IMR-90 (cell line): Measurements from ENCODE around the gene HSD17B8. TPM values are rescaled to one million over a fixed set of nuclear protein-coding genes. Genes with fewer than 3 reads are reported as not detected.

Source experiments
- ATAC-seq: fragments of 200-7000 bp; cut with Tn5 transposase; 2 replicates; pipeline ENCODE4 v1.9.1; 2020; ENCODE audit warnings: low read depth, mild to moderate bottlenecking, moderate library complexity
- BruUV-seq: library from RNA; stranded (reverse); fragments of 400-500 nt; replicated peaks from 2 replicates; lab custom pipeline; 2021; lab: Mats Ljungman, UMichigan
- CTCF ChIA-PET: fragments of 300-600 bp; formaldehyde crosslinking; extraction: SDS; loops from one replicate; lab custom pipeline; 2021; ENCODE audit warnings: antibody characterized with exemption; lab: Yijun Ruan, JAX
- POLR2A ChIA-PET: fragments of 300-600 bp; sonication (Branson Sonifier 250); formaldehyde crosslinking; loops from one replicate; lab custom pipeline; 2022; ENCODE audit warnings: antibody characterized with exemption; ENCODE audit not compliant: unreplicated experiment; lab: Charles Lee
- DNase-seq: peaks from one replicate; pipeline ENCODE4 v3.0.0; 2013
- H2AFZ ChIP-seq: replicated peaks from 2 replicates; pipeline ENCODE3; 2013; ENCODE audit warnings: low read length, mild to moderate bottlenecking; ENCODE audit not compliant: poor library complexity
- H2AK5ac ChIP-seq: 2 replicates; pipeline ENCODE4 v1.6.1; 2013; ENCODE audit warnings: low read depth, low read length, inconsistent platforms
- H2AK9ac ChIP-seq: replicated peaks from 2 replicates; pipeline ENCODE3; 2013; ENCODE audit warnings: mild to moderate bottlenecking, low read depth, low read length, moderate library complexity; ENCODE audit not compliant: poor library complexity
- H2BK120ac ChIP-seq: 2 replicates; pipeline ENCODE4 v1.6.1; 2013; ENCODE audit warnings: low read depth, low read length, inconsistent platforms
- H2BK15ac ChIP-seq: 3 replicates; pipeline ENCODE4 v1.6.1; 2013; ENCODE audit warnings: low read depth, low read length, inconsistent platforms
- H2BK20ac ChIP-seq: 2 replicates; pipeline ENCODE4 v1.6.1; 2013; ENCODE audit warnings: low read depth, mild to moderate bottlenecking, inconsistent platforms, low read length, moderate library complexity
- H2BK5ac ChIP-seq: 2 replicates; pipeline ENCODE4 v1.6.1; 2013; ENCODE audit warnings: mild to moderate bottlenecking, low read depth, low read length, inconsistent platforms; ENCODE audit not compliant: poor library complexity, severe bottlenecking
- H3K14ac ChIP-seq: replicated peaks from 2 replicates; pipeline ENCODE4 v1.6.1; 2013; ENCODE audit warnings: low read depth, low read length, inconsistent platforms
- H3K18ac ChIP-seq: 2 replicates; pipeline ENCODE4 v1.6.1; 2013; ENCODE audit warnings: low read depth, low read length, control low read depth
- H3K23ac ChIP-seq: 2 replicates; pipeline ENCODE4 v1.6.1; 2013; ENCODE audit warnings: low read depth, low read length, inconsistent platforms
- H3K27ac ChIP-seq: 2 replicates; pipeline ENCODE4 v1.5.1; 2013; ENCODE audit warnings: mild to moderate bottlenecking, control low read depth, low read length; ENCODE audit not compliant: insufficient read depth
- H3K27me3 ChIP-seq: 2 replicates; pipeline ENCODE4 v1.6.1; 2013; ENCODE audit warnings: low read length; ENCODE audit not compliant: control insufficient read depth, insufficient read depth
- H3K36me3 ChIP-seq: 2 replicates; pipeline ENCODE4 v1.6.1; 2013; ENCODE audit warnings: low read length, mixed read lengths; ENCODE audit not compliant: control insufficient read depth, insufficient read depth
- H3K4ac ChIP-seq: 2 replicates; pipeline ENCODE4 v1.6.1; 2013; ENCODE audit warnings: low read depth, low read length, inconsistent platforms
- H3K4me1 ChIP-seq: 2 replicates; pipeline ENCODE4 v1.6.1; 2013; ENCODE audit warnings: low read length, mixed read lengths; ENCODE audit not compliant: control insufficient read depth, insufficient read depth
- H3K4me2 ChIP-seq: 2 replicates; pipeline ENCODE4 v1.6.1; 2013; ENCODE audit warnings: low read depth, mild to moderate bottlenecking, control low read depth, low read length, moderate library complexity
- H3K4me3 ChIP-seq: 2 replicates; pipeline ENCODE4 v1.5.1; 2013; ENCODE audit warnings: low read depth, mild to moderate bottlenecking, control low read depth, low read length, moderate library complexity; ENCODE audit not compliant: insufficient read depth
- H3K56ac ChIP-seq: 2 replicates; pipeline ENCODE4 v1.6.1; 2013; ENCODE audit warnings: low read length, inconsistent platforms; ENCODE audit not compliant: insufficient read depth; ENCODE audit errors: extremely low read depth
- H3K79me1 ChIP-seq, 2 experiments: 2 replicates each; pipeline ENCODE4 v1.6.1; 2013; ENCODE audit warnings: low read length in 2 of 2, inconsistent platforms in 1 of 2, low read depth in 1 of 2
- H3K9ac ChIP-seq: 2 replicates; pipeline ENCODE4 v1.6.1; 2013; ENCODE audit warnings: low read depth, low read length, control low read depth
- H3K9me1 ChIP-seq: 2 replicates; pipeline ENCODE4 v1.6.1; 2013; ENCODE audit warnings: low read length, inconsistent platforms; ENCODE audit not compliant: insufficient read depth
- H3K9me3 ChIP-seq: 2 replicates; pipeline ENCODE4 v1.6.1; 2013; ENCODE audit warnings: low read length; ENCODE audit not compliant: control insufficient read depth, insufficient read depth
- H4K20me1 ChIP-seq: 2 replicates; pipeline ENCODE4 v1.6.1; 2013; ENCODE audit warnings: low read length, inconsistent platforms; ENCODE audit not compliant: insufficient read depth
- H4K5ac ChIP-seq: 2 replicates; pipeline ENCODE4 v1.6.1; 2013; ENCODE audit warnings: mild to moderate bottlenecking, low read depth, low read length, control low read depth
- H4K8ac ChIP-seq, 2 experiments: 2 replicates each; pipeline ENCODE4 v1.6.1; 2013; ENCODE audit warnings: low read depth in 2 of 2, low read length in 2 of 2, control low read depth in 1 of 2, inconsistent platforms in 1 of 2
- H4K91ac ChIP-seq: 2 replicates; pipeline ENCODE4 v1.6.1; 2013; ENCODE audit warnings: low read depth, low read length, inconsistent platforms; ENCODE audit not compliant: insufficient read depth
- ELK1 ChIP-seq: fragments of 150-350 bp; IDR thresholded peaks from 2 replicates; pipeline ENCODE4 v1.6.1; 2016; ENCODE audit warnings: low read depth, mild to moderate bottlenecking, low read length, moderate library complexity, borderline replicate concordance
- MAFK ChIP-seq: IDR thresholded peaks from 2 replicates; pipeline ENCODE4 v1.6.1; 2012; ENCODE audit warnings: low read depth, low read length, improper control_type of control experiment
- POLR2A ChIP-seq: IDR thresholded peaks from 2 replicates; pipeline ENCODE4 v1.6.1; 2012; ENCODE audit warnings: mild to moderate bottlenecking, low read depth, low read length
- WGBS, 2 experiments: methylation state at CpG; one replicate each; pipeline versions ENCODE4 v1.1.5 to v1.1.7; 2013; ENCODE audit warnings: missing lambda C conversion rate in 2 of 2; ENCODE audit not compliant: insufficient read length in 1 of 2; ENCODE audit errors: extremely low coverage in 2 of 2; 5-methylcytosine and 5-hydroxymethylcytosine counted together
- dilution Hi-C: fragments of 300-500 bp; cut with HindIII; formaldehyde crosslinking; loops from one replicate; pipeline ENCODE4 v1.14.3; 2018; ENCODE audit warnings: low sequenced_read_pairs; ENCODE audit not compliant: unreplicated experiment
- in situ Hi-C: fragments of 300-500 bp; cut with MboI; formaldehyde crosslinking; loops from 3 replicates; pipeline ENCODE4 v1.14.3; 2019; ENCODE audit warnings: low sequenced_read_pairs, inconsistent platforms, mixed read lengths
- intact Hi-C: fragments of 100-400 bp; cut with micrococcal nuclease; formaldehyde crosslinking; loops from 2 replicates; pipeline ENCODE4 v1.10.0; 2022
- polyA plus RNA-seq, 3 experiments: library from polyadenylated mRNA; depleted of rRNA; stranded (reverse); fragments of >200 nt; gene quantifications; 2 replicates each; pipeline ENCODE4 v1.2.3, GENCODE V29; 2012; ENCODE audit warnings: low replicate concordance in 1 of 3
- total RNA-seq: library from RNA; depleted of rRNA; stranded (reverse); fragments of >200 nt; gene quantifications from 2 replicates; pipeline ENCODE4 v1.2.3, GENCODE V29; 2012

HSD17B8 gene
- total and polyA plus RNA-seq, 2 of the 4 experiments (the other 2 are of a cell fraction) = 1.6 to 4.3 TPM

- H2AFZ ChIP-seq = no peak overlapping the region
- POLR2A ChIA-PET = no interaction called here
- WGBS, 2 experiments = 84% methylated on average over 2 of the region's 6 CpGs; no CpG with 5 or more reads in 1 of the 2 experiments
- CTCF ChIA-PET = no interaction called here
- H3K9me1 ChIP-seq = no peaks in the 10 kb centered on the region
- no peak overlapping the region for H4K91ac ChIP-seq
- no peak overlapping the region for H3K4me3 ChIP-seq
- H3K79me1 ChIP-seq = no peaks in the 10 kb centered on the region
- ATAC-seq (no peak), DNase-seq (no peak)
- H3K27ac ChIP-seq = no peak overlapping the region
- no peak overlapping the region for H3K4me2 ChIP-seq
- no peak overlapping the region for H4K5ac ChIP-seq
- H3K23ac ChIP-seq = no peak overlapping the region
- no peak overlapping the region for H3K9ac ChIP-seq
- H3K36me3 ChIP-seq = no peaks in the 10 kb centered on the region
- in situ Hi-C loops (no loop called here), dilution Hi-C loops (no loop called here), intact Hi-C loops (no loop called here)
- no peak overlapping the region for H2BK15ac ChIP-seq
- no peak overlapping the region for H3K18ac ChIP-seq
- H2BK5ac ChIP-seq = no peak overlapping the region
- no peaks in the 10 kb centered on the region for H3K9me3 ChIP-seq
- no peaks in the 10 kb centered on the region for H4K20me1 ChIP-seq
- no peak overlapping the region for H3K14ac ChIP-seq
- no peak overlapping the region for H2BK20ac ChIP-seq
- H3K27me3 ChIP-seq = peaks cover 51% of the 10 kb centered on the region
- TF ChIP-seq ELK1 (no peak), MAFK (no peak), POLR2A (no peak)
- H3K56ac ChIP-seq = no peak overlapping the region
- no peak overlapping the region for H2AK5ac ChIP-seq
- H4K8ac ChIP-seq = no peak overlapping the region
- no peak overlapping the region for H2AK9ac ChIP-seq
- no peaks in the 10 kb centered on the region for H3K4me1 ChIP-seq
- no peak overlapping the region for H3K4ac ChIP-seq
- H2BK120ac ChIP-seq = no peak overlapping the region
- no TSS peak for BruUV-seq
Observed at GRCh38 chr6:33236852-33237251, 32.4 kb downstream of the HSD17B8 start.
